ENCODE data around the gene CIAO1.

DNA sequence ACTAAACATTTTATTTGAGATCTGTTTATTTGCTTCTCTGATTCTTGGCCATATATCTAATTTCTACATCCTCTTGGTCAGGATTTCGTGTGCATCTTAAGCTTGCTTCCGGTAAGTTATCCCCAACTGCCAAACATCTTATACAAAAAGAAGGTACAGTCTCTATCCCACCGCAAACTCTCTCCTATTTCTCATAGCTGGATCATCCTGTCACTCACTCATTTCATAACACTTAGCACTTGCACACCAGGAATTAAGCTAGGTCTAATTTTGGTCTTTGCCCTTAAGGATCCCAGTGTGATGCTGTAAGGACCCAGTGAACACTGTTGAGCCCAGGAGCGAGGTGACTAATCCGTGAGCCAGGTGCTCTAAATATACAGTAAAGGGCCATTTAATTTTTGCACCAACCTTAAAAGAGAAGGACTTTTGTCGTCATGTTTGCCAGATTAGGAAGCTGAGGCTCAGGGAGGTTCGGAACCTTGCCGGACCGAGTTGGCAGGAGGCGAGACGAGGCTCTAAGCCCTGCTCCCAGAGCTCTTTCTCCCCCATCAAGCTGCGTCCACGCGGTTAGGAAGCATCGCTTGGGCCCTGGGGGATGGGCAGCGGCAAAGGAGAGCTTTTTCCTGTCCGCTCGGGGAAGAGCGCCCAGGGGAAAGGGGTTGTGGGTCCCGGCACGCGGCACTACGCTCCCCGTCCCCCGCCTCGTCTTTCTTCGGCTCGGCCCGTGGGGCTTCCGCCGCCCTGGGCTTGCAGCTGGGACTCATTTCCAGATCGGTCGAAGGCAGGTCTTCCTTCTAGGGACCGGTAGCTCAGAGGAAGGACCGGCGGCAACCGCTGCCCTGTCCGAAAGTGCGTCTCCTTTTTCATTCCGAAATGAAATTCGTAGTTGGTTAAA lies 55.0 kb downstream of the CIAO1 start:
- TF ChIP-seq POLR2A (IDR thresholded peaks at IDR 0.05; ENCODE audit: low read length) = no peak
- TF ChIP-seq, protein P1, sequence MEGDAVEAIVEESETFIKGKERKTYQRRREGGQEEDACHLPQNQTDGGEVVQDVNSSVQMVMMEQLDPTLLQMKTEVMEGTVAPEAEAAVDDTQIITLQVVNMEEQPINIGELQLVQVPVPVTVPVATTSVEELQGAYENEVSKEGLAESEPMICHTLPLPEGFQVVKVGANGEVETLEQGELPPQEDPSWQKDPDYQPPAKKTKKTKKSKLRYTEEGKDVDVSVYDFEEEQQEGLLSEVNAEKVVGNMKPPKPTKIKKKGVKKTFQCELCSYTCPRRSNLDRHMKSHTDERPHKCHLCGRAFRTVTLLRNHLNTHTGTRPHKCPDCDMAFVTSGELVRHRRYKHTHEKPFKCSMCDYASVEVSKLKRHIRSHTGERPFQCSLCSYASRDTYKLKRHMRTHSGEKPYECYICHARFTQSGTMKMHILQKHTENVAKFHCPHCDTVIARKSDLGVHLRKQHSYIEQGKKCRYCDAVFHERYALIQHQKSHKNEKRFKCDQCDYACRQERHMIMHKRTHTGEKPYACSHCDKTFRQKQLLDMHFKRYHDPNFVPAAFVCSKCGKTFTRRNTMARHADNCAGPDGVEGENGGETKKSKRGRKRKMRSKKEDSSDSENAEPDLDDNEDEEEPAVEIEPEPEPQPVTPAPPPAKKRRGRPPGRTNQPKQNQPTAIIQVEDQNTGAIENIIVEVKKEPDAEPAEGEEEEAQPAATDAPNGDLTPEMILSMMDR (IDR thresholded peaks at IDR 0.05) = no peak
- TF ChIP-seq EP300 (IDR thresholded peaks at IDR 0.05) = no peak
- no peak for TF ChIP-seq RCOR1 (IDR thresholded peaks at IDR 0.05; ENCODE audit: low read depth, low read length)
- no peak for TF ChIP-seq REST (IDR thresholded peaks at IDR 0.05)
- no peak for TF ChIP-seq CHD4 (IDR thresholded peaks at IDR 0.05; ENCODE audit: borderline replicate concordance)
- TF ChIP-seq MAFK (IDR thresholded peaks at IDR 0.05; ENCODE audit: partially characterized antibody) = no peak
- no peak for TF ChIP-seq HDAC2 (IDR thresholded peaks at IDR 0.05)
